Upper lobe of left lung (tissue), 4 donors: Measurements from ENCODE around the gene CDH2.

Experiments
- CTCF ChIP-seq, 6 experiments: fragments of 450-650 bp in 4 of 6; fragments of 200-600 bp in 2 of 6; sonication (generic) in 2 of 6; IDR thresholded peaks; one replicate each; pipeline ENCODE4 v1.5.1; 2016 to 2019; ENCODE audit warnings: antibody characterized with exemption in 6 of 6
- POLR2AphosphoS5 ChIP-seq, 2 donors: sonication (generic); formaldehyde crosslinking; IDR thresholded peaks; one replicate each; pipeline ENCODE4 v1.5.1; 2017; ENCODE audit warnings: antibody characterized with exemption in 2 of 2

- no peak for TF ChIP-seq CTCF (IDR thresholded peaks at IDR 0.05)
- no peak for TF ChIP-seq POLR2AphosphoS5 (IDR thresholded peaks at IDR 0.05)
Observed at GRCh38 chr18:28158083-28158581, 18.8 kb downstream of the CDH2 start.
